ENCODE measurements around the gene PSMG4. TPM values are rescaled to one million over a fixed set of nuclear protein-coding genes. Genes with fewer than 3 reads are reported as not detected.

PSMG4 gene
- polyA plus RNA-seq, 2 of the 4 experiments (the other 2 are of a cell fraction): 15.0 to 21.9 TPM

- ChIA-PET POLR2A (no interaction called here), CTCF (interaction anchor here (1.2 to 2.8 kb wide), 2 partner anchors 8 to 20 kb away, joined by 3 to 9 read pairs; no protein-coding TSS in a partner anchor)
- no peaks in the 10 kb centered on the region for H3K4me1 ChIP-seq
- no peak overlapping the region for H3K27ac ChIP-seq
- TF ChIP-seq RAD21 (conservative IDR thresholded peaks at IDR 0.05 in 1 of 2, IDR thresholded peaks at IDR 0.05 in 1 of 2): no peak
- TF ChIP-seq GATA3 (IDR thresholded peaks at IDR 0.05; ENCODE audit: borderline replicate concordance): no peak
- no peak for TF ChIP-seq NR3C1 (IDR thresholded peaks at IDR 0.05)
- no peak for TF ChIP-seq HOXB5 (CRISPR knock-in tag; IDR thresholded peaks at IDR 0.05)
- TF ChIP-seq POLR2AphosphoS2 (conservative IDR thresholded peaks at IDR 0.05; ENCODE audit: low read length): no peak
- TF ChIP-seq MAX (IDR thresholded peaks at IDR 0.05): no peak
- TF ChIP-seq SREBF2 (IDR thresholded peaks at IDR 0.05): no peak
- TF ChIP-seq HDAC2 (IDR thresholded peaks at IDR 0.05): no peak
- TF ChIP-seq CEBPB (IDR thresholded peaks at IDR 0.05): no peak
- no peak for TF ChIP-seq RFX5 (IDR thresholded peaks at IDR 0.05)
- no peak for TF ChIP-seq ELK1 (IDR thresholded peaks at IDR 0.05; ENCODE audit: low read depth, low read length)
- no peak for TF ChIP-seq PHF8 (IDR thresholded peaks at IDR 0.05; ENCODE audit: borderline replicate concordance, low read depth)
- no peak overlapping the region for H3K4me2 ChIP-seq
- no peak for FAIRE-seq
- 0 out of 3 replicates have a peak, but pooled peaks cover 6% of the 10 kb centered on the region for H3K9me3 ChIP-seq
- ATAC-seq: no peak
- 88% methylated on average over 3 of the region's 3 CpGs for WGBS (ENCODE audit: missing lambda C conversion rate)
- DNase-seq (ENCODE audit: low read depth in 1 of 2, low spot score in 1 of 2): no peak
- H3K4me3 ChIP-seq: no peak overlapping the region
Observed at GRCh38 chr6:3303795-3304411, 45.2 kb downstream of the PSMG4 start.

- no peak for ATAC-seq
- TF ChIP-seq FOXS1 (CRISPR knock-in tag; IDR thresholded peaks at IDR 0.05) (no peak), HDAC2 (IDR thresholded peaks at IDR 0.05) (no peak), HOXB5 (CRISPR knock-in tag; IDR thresholded peaks at IDR 0.05) (no peak), ZFP36 (IDR thresholded peaks at IDR 0.05; ENCODE audit: borderline replicate concordance, partially characterized antibody) (no peak), EHMT2 (IDR thresholded peaks at IDR 0.05; ENCODE audit: low read depth) (no peak), NR3C1 (IDR thresholded peaks at IDR 0.05) (no peak), RCOR1 (IDR thresholded peaks at IDR 0.05; ENCODE audit: low read depth, low read length) (no peak), CBX8 (IDR thresholded peaks at IDR 0.05) (no peak), JUN (IDR thresholded peaks at IDR 0.05) (no peak), BCL3 (IDR thresholded peaks at IDR 0.05) (no peak), TFCP2L1 (CRISPR knock-in tag; IDR thresholded peaks at IDR 0.05) (no peak), KDM1A (IDR thresholded peaks at IDR 0.05; ENCODE audit: low read depth) (no peak), NFE2L2 (conservative IDR thresholded peaks at IDR 0.05; ENCODE audit: low read length) (no peak), HOXA7 (CRISPR knock-in tag; IDR thresholded peaks at IDR 0.05) (no peak), CBX2 (IDR thresholded peaks at IDR 0.05; ENCODE audit: borderline replicate concordance, low read depth) (no peak), RARB (CRISPR knock-in tag; IDR thresholded peaks at IDR 0.05) (no peak), NPAS2 (CRISPR knock-in tag; IDR thresholded peaks at IDR 0.05; ENCODE audit: borderline replicate concordance) (no peak), HES2 (IDR thresholded peaks at IDR 0.05) (no peak)
- 88% methylated on average over 14 of the region's 16 CpGs for WGBS (ENCODE audit: missing lambda C conversion rate)
- Histone ChIP-seq H3K4me3 (no peak overlapping the region), H3K4me2 (no peak overlapping the region), H3K4me1 (no peaks in the 10 kb centered on the region), H3K9me3 (0 out of 3 replicates have a peak, but pooled peaks cover 6% of the 10 kb centered on the region), H3K27ac (no peak overlapping the region)
- FAIRE-seq: no peak
- ChIA-PET CTCF (interaction anchor here (1.2 to 2.8 kb wide), 3 partner anchors 9 to 428 kb away, joined by 3 to 9 read pairs (median 6); no protein-coding TSS in a partner anchor), POLR2A (no interaction called here)
- DNase-seq (ENCODE audit: low read depth in 1 of 2, low spot score in 1 of 2): no peak
Observed at GRCh38 chr6:3304500-3305215, 45.9 kb downstream of the PSMG4 start.

Measured in A549 (cell line).